Uterus (tissue), 2 donors: ENCODE results near the gene MKX.

Experiments used
- CTCF ChIP-seq, 4 experiments: fragments of 200-600 bp in 2 of 4; fragments of 450-650 bp in 2 of 4; sonication (generic) in 2 of 4; IDR thresholded peaks; one replicate each; pipeline ENCODE4 v1.5.1; 2016 to 2019; ENCODE audit warnings: antibody characterized with exemption in 4 of 4, mild to moderate bottlenecking in 2 of 4, moderate library complexity in 1 of 4
- POLR2A ChIP-seq, 2 donors: fragments of 450-650 bp; IDR thresholded peaks; one replicate each; pipeline ENCODE4 v1.6.1; 2016; ENCODE audit warnings: antibody characterized with exemption in 2 of 2, mild to moderate bottlenecking in 1 of 2, moderate library complexity in 1 of 2

DNA sequence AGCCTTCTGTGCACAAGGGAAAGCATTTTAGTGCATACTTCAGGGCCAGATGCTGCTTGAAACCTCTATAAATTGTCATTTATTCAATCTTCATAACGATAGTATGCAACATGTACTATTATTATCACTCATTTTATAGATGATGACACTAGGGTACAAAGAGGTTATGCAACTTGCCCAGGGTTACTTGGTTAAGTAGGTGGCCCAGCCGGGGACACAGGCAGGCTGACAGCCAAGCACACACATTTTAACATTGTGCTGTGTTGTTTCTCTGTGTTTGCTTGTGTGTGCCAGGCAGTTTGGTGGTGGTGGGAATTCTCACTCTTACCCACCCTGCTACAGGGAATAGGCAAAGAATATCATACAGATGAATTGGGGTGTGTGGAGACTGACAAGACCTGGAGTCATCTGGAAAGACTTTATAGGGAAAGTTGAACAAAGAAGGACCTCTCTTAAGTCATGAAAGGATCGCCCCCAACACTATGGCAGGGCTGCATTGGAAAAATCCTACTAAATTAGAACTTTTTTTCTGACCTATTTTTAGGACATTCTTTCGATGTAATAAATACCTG is 98.9 kb downstream of the MKX start:
- TF ChIP-seq CTCF (IDR thresholded peaks at IDR 0.05) (no peak), POLR2A (IDR thresholded peaks at IDR 0.05) (no peak)
